Left hindlimb (tissue), 1 donor: ENCODE measurements around the gene ACVR1B.
A peak's percentile ranks its signal among the peaks of the same experiment; 100 is the strongest.

Experiments
- DNase-seq: peaks from one replicate; pipeline ENCODE4 v3.0.0-alpha.2; 2018

The ACVR1B gene

DNA sequence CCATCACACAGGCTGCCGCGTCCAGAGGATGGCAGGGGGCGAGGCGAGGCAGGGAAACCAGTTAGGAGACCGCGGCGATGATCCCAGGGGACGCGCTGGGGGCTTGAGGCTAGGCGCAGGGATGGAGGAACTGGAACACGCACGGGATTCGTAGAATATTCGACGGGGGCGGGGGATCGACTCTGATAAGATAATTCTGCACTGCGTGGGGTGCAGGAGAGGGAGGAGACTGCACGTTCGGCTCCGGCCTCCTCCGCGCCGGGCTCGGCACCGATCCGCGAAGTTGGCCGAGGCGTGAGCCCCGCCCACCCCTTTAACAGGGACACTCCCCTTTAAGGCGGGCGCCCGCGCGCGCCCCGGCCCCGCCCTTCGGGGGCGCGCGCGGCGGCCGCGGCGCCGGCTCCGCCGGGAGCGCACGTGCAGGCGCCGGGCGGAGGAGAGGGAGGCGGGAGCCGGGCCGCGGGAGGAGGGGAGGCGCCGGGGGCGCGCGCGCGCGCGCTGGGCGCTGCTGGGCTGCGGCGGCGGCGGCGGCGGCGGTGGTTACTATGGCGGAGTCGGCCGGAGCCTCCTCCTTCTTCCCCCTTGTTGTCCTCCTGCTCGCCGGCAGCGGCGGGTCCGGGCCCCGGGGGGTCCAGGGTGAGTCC lies at the start of gene ACVR1B:
ACVR1B (plus strand) TSS at position 501 of the 644 bp plus-strand sequence; CDS start at position 546, 45 bp downstream.
- peak; percentile 91 for DNase-seq

DNA sequence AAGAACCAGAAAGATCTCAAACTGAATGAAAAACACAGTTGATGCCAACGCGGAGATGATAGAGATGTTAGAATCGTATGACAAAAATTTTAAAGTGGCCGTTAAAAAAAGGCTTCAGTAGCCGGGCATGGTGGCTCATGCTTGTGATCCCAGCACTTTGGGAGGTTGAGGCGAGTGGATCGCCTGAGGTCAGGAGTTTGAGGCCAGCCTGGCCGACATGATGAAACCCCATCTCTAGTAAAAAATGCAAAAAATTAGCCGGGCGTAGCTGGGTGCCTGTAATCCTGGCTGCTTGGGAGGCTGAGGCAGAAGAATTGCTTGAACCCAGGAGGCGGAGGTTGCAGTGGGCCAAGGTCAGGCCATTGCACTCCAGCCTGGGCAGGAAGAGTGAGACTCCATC lies 49.6 kb upstream of the ACVR1B start:
- no peak for DNase-seq

DNA sequence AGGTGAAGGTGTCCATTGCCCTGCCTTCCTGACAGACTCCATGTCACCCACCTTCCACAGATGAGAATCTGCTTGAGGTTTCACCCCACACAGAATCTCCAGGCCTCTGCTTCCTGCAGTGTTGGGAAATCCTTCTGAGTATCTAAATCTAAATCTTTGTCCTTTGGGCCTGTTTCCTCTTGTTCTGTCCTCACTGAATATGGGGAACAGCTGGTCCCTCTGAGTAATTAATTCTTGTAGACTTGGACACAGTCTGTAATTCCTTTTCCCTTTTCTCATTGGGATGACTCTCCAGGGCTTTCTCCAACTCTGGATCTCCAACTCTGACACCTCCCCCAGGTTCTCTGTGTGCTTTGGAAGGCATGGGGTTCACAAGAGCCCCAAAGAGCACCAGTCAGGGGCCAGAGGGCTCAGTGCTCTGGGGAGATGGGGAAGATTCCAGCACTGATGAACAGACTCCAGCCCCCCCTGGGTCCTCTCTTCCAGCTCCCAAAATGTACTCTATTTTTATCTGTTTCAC lies 46.5 kb upstream of the ACVR1B start:
- no peak for DNase-seq

DNA sequence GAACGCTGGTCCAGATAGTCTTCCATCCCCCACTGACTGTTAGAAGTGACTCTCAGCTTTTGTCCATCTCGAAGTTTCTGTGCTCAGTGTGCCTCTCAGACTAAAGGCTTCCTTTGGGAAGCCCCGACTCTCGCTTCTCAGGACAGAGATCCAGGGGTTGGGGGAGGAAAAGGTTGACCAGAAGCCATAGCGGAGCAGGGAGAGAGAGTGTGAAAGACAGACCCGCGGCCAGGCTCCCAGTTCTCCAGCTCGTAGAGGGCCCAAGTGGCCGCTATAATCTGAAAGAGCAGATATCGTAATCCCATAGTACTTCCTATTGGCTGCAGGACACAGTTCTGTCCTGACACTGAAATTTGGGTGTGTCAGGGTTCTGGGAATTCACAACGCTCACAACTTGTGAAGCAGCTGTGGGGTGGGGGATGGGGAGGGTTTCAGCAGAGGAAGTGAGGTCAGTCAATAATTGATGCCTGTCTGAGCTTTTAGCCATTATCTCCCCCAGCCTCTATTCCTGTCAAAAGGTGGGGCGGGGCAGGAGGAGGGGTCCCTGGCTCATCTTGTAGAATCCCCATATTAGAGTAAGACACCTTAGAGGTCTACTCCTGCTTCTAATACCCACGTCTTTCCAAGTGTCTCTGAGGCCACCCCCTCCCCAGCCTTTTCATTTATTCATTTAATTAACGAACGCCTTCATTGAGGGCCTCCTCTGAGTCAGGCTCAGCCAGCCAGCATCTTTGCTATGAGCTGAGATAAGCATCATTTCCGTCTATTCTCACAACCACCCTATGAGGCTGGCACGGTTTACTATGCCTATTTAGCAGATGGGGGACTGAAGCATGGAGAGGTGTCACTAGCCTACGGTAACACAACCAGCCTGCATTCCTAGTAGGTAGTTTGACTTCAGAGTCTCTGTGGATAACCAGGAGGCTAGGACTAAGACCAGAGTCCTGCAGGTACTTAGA lies 45.7 kb upstream of the ACVR1B start:
- DNase-seq = peak; percentile 86

DNA sequence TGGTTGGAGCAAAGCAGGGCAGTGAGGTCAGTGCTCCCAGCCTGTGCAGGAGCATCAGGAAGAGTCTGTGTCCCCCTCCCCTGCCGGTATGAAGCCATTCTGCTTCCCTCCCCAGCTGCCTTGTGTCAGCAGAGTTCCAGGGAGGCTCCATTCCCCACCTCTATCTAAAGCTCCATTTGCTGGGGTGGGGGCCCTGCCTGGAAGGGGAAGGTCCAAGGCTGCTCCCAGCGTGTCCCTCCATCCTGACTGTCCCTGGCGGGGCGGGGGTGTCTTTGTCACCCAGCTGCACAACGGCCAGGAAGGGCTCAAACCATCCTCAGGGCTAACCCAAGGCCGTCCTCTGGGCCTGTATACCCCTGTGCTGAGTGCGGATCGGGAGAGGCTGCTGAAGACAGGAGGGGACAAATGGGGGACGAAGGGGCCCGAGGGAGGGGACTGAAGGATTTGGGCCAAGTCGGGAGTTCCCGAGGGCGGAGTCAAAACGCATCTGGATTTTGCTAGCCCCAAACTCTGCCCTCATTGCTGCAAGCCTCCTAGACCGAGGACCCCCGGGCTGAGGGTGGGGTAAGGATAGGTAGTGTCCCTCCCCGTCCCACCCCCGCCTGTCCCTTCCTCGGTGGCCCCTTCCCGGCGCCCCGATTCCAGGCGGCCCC lies 44.9 kb upstream of the ACVR1B start:
- DNase-seq = no peak

DNA sequence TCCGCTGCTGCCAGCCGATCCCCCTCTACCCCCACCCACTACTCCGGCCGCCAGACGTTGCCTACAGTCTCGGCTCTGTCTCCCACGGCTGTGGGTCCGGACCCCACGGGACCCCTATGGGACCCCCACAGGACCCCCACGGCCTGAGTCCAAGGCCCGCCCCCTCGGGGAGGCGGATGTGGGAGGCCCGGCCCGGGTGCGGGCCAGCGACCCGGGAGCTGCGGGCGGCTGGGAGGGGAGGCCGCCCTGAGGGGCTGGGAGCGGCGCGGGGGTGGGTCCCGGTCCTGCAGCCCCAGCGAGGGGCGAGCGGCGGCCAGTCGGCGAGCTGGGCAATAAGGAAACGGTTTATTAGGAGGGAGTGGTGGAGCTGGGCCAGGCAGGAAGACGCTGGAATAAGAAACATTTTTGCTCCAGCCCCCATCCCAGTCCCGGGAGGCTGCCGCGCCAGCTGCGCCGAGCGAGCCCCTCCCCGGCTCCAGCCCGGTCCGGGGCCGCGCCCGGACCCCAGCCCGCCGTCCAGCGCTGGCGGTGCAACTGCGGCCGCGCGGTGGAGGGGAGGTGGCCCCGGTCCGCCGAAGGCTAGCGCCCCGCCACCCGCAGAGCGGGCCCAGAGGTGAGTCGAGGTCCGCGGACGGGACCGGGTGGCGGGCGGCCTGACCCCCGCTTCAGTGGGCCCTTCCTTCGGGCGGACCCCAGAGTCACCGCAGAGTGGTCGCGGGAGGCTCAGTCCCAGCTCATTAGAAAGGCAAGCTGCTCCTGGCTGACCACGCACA lies 44.2 kb upstream of the ACVR1B start, which contains the start of gene ACVRL1:
ACVRL1 (plus strand) TSS at position 422 of the 773 bp plus-strand sequence. CDS start 4,971 bp downstream, outside the sequence.
- peak; percentile 78 for DNase-seq

DNA sequence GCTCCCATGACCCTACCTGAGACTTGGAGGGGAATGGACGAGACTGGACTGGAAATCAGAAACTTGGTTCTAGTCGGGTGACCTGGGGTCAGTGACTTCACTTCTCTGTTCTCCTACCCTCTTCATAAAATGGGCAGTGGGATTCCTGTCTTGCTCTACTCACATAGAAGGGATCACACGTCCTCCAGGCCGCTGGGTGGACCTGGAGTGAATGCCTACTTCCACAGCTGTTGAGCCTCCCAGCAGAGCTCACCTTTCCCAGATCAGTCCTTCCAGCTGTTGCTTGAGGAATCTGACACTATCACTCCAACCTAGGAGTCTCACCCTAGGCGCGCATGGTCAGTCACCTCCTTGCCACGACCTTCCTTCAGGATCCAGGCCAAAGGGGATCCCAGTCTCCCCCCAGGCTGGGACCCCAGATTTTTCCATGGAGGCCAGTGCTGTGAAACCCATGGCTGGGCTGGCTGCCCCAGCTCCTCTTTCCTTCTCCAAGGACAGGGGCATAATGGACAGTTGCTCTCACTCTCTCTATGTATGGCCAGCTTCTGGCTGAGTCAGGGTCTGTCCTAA lies 43.6 kb upstream of the ACVR1B start:
- no peak for DNase-seq

DNA sequence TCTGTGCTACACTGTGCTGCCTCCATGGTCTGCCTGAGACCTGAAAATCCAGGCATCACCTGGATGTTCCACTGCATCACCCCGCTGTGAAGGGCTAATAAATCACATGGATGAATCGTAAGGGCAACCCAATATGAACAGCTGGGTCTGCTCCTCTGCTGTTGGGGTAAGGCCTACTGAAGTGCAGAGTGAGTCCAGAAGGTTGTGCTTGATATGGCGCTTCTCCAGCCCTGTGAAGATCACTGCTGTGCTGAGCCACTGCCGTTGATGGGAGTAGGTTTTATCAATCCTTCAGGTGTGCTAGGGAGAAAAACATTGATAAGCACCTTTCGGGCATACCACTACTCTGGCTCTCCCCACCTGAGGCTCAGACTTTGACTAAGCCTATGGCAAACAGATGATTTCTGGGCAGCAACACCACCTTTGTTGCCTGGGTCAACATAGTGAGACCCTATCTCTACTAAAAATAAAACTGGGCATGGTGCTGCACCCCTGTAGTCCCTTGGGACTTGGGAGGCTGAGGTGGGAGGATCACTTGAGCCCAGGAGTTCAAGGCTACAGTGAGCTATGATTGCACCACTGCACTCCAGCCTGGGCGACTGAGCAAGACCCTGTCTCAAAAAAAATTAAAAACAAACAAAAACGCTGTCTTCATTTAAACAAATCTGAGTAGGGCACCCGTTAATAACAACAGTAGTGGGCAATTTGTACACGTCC lies 42.5 kb upstream of the ACVR1B start:
- no peak for DNase-seq

DNA sequence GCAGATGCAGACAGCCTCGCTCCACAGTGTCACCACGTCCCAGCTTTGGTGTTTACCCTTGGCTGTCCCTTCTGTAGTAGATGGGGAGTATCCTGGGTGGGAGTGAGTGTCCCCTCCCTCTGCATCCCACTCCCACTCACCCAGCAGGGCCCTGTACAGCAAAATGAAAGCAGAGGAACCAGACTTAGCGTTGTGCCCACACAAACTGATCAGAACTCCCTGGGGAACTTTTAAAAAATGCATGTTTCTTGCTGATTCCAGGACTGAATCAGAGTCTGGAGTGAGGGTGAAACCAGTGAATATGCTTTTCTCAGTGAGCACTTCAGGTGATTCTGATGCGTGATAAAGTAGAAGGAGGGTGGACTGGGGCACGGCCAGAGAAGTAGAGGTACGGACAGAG lies 41.3 kb upstream of the ACVR1B start:
- no peak for DNase-seq

DNA sequence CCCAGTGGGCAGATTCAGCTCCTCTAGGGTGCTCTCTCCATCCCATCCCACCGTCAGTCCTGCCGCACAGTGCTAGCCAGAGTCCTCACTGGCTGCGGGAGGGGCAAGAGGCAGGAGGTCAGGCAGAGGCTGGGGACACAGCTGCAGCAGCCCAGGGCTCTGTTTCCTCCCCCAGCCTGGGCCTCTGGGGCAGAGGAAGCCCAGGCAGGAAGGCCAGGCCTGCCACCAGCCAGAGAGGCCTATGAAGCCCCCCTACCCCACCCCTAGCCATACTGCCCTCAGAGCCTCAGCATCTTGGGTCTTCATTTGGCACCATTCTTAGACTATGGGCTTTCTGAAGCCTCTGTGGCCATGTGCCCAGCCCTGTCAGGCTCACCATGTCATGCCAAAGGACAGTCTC lies 40.8 kb upstream of the ACVR1B start:
- DNase-seq = no peak

DNA sequence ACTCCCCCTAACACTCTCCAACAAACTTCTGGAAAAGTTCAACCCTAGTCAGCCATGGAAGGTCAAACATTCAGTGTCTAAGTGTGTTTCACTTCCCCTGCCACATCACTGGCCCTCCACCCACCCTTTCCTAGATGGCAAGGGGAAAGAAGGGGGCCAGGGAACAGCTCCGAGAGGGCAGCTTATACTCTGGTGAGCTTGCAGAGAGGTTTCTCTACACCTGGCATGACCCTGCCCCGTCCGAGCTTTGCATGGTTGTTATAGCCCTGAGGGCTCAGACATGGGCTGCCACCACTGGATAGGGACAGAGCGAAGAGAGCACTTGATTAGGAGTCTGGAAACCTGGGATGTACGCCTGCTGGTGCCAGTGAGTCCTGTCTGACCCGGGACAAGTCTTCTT lies 40.2 kb upstream of the ACVR1B start:
- DNase-seq = no peak

DNA sequence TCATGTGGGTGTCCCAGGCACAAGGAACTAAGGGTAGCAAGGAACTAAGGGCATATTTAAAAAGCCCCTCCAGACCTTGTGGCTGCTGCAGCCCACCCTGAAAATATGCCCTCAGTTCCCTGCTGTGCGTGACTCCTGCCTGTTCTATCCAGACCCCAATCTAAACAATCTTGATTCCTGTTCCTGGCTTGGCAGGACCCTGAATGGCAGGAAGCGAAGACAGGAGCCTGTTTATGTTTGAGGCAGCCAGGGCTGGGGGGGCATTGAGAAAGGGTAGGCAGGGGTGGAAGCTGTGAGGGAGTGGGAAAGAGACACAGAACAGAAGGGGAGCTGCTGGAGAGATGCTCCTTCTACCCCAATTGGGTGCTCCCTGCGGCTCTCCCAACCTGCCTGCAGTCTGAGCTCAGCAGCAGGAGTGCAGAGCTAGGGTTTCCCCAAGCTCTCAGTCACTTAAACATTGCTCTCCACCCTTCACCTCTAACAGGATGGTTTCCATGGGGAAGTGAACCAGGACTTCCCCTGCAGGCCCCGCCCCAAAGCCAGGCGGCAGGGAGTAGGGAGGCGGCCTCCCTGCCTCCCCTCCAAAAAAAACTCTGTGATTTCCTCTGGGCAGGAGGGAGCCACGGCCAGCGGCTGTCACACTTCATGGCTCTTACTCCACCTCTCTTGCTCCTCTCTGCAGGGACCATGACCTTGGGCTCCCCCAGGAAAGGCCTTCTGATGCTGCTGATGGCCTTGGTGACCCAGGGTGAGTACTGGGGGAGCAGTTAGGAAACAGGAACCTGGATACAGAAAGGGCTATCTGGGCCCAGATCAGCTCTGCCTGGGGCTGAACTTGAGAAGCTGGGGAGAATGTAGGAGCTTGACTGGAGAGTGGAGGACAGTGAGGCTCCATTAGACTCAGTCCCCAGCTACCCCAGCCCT lies 39.4 kb upstream of the ACVR1B start:
- no peak for DNase-seq

DNA sequence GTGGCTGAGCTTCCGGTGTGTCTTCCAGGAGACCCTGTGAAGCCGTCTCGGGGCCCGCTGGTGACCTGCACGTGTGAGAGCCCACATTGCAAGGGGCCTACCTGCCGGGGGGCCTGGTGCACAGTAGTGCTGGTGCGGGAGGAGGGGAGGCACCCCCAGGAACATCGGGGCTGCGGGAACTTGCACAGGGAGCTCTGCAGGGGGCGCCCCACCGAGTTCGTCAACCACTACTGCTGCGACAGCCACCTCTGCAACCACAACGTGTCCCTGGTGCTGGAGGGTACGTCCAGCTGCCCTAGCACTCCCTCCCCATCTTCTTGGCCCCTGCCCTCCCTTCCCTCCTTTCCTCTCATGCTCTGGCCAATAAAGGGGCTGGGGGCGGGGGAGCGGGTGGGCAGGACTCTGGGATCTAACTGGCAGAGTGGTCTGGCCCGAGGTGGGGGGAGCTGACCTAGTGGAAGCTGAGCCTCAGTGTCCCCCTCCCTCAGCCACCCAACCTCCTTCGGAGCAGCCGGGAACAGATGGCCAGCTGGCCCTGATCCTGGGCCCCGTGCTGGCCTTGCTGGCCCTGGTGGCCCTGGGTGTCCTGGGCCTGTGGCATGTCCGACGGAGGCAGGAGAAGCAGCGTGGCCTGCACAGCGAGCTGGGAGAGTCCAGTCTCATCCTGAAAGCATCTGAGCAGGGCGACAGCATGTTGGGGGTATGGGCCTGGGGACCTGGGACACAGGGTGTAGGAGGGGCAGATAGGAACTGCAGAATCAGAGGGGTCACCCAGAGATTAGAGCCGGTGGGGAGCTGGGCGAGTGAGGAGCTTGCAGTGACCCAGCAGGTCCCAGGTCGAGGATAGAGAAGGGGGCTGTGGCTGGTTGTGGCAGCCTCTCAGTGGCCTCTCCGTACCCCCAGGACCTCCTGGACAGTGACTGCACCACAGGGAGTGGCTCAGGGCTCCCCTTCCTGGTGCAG lies 38.1 kb upstream of the ACVR1B start:
- no peak for DNase-seq

DNA sequence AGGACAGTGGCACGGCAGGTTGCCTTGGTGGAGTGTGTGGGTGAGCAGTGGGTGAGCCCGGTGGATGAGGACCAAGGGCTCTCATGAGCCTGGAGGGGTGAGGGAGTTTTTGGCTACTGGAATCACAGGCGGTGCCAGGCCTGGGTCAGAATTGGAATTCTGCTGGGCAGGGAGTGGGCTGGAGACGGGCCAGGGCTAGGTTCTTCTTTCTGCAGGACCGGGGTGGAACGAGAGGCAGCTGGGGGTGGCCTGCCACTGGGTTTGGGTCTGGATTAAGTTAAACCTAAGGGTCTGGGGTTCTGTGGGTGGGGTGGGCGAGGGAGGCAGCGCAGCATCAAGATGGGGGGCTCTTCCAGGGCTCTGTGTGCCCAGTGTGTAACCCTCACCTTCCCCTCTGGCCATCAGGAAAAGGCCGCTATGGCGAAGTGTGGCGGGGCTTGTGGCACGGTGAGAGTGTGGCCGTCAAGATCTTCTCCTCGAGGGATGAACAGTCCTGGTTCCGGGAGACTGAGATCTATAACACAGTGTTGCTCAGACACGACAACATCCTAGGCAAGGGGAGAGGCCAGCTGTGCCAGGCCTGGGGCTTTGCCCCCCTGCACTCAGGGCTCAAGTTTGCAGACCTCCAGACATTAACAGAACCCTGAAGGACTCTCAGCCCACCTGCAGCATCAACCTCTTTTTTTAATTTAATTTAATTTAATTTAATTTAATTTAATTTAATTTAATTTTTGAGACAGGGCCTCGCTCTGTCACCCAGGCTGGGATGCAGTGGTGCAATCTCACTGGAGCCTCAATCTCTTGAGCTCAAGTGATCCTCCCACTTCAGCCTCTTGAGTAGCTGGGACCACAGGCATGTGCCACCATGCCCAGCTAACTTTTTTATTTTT lies 37.2 kb upstream of the ACVR1B start:
- DNase-seq = no peak

DNA sequence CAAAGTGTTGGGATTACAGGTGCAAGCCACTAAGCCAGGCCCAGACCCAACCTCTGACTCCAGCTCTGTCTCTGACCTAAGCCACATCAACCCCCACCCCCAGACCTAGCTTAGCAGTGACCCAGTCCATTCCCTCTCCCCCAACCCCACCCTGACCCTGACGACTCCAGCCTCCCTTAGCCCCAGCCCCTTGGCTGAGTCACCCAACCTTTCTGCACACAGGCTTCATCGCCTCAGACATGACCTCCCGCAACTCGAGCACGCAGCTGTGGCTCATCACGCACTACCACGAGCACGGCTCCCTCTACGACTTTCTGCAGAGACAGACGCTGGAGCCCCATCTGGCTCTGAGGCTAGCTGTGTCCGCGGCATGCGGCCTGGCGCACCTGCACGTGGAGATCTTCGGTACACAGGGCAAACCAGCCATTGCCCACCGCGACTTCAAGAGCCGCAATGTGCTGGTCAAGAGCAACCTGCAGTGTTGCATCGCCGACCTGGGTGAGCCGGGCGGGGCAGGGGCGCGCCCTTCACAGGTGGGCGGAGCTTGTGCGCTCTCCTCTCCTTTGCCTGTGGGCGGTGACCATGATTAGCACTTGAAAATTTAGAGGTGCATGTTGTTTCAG lies 36.4 kb upstream of the ACVR1B start:
- DNase-seq = no peak

DNA sequence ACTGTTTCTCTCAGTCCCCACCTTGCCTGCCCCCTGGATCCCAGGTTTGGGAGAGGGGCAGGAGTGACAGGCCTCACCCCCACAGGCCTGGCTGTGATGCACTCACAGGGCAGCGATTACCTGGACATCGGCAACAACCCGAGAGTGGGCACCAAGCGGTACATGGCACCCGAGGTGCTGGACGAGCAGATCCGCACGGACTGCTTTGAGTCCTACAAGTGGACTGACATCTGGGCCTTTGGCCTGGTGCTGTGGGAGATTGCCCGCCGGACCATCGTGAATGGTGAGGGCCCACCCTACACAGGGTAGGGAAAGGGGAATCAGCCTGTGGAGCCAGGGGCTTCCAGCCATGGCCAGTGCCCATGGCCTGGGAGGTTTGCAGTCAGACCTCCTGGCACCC lies 35.5 kb upstream of the ACVR1B start:
- DNase-seq = no peak

DNA sequence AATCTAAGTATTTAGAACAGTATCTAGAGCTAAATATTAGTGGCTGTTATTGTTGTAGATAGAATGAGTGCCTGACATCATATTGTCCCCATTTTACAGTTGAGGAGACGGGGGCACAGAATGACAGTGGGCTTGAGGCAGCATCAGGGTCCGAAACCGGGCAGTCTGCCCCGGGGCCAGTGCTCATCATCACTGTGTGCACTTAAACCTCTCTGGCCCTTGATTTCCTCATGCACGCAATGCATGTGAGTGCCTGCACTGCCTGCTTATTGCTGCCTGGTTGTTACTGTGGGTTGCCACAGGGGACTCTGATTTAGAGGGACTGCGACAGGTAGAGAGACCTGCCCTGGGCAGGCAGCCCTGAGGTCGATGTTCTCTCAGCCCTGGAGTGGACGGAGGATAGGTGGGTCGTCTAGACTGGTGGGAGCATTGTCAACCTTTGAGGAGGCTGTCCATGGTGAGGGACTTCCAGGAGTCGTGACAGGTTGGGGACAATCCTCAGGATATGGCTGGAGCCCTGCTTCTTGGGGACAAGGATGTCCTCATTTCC lies 34.4 kb upstream of the ACVR1B start:
- no peak for DNase-seq
